IPS-20b (cell line): ENCODE results near the gene PPIH.
"Not testable (repeated sequence)": the region's sequence is repeated elsewhere in the genome, so short reads cannot be mapped to it uniquely, and the experiment has no call there.

Experiments used
- H3K27ac ChIP-seq: one replicate; pipeline ENCODE4 v1.5.1; 2013; ENCODE audit warnings: low read length
- H3K27me3 ChIP-seq: 2 replicates; pipeline ENCODE4 v1.6.1; 2013; ENCODE audit warnings: mild to moderate bottlenecking, low read length, inconsistent platforms; ENCODE audit not compliant: insufficient read depth
- H3K36me3 ChIP-seq: 2 replicates; pipeline ENCODE4 v1.6.1; 2013; ENCODE audit warnings: low read depth, mild to moderate bottlenecking, inconsistent platforms, low read length, moderate library complexity; ENCODE audit not compliant: insufficient read depth
- H3K4me1 ChIP-seq: 2 replicates; pipeline ENCODE4 v1.6.1; 2013; ENCODE audit warnings: mild to moderate bottlenecking, control low read depth, inconsistent platforms, low read length, moderate library complexity; ENCODE audit not compliant: insufficient read depth
- H3K4me3 ChIP-seq: 2 replicates; pipeline ENCODE4 v1.5.1; 2013; ENCODE audit warnings: mild to moderate bottlenecking, low read length, inconsistent platforms
- H3K9ac ChIP-seq: 2 replicates; pipeline ENCODE4 v1.6.1; 2013; ENCODE audit warnings: low read depth, mild to moderate bottlenecking, inconsistent platforms, low read length, moderate library complexity
- H3K9me3 ChIP-seq: 2 replicates; pipeline ENCODE4 v1.6.1; 2013; ENCODE audit warnings: mild to moderate bottlenecking, low read depth, low read length, inconsistent platforms; ENCODE audit not compliant: insufficient read depth

PPIH gene

DNA sequence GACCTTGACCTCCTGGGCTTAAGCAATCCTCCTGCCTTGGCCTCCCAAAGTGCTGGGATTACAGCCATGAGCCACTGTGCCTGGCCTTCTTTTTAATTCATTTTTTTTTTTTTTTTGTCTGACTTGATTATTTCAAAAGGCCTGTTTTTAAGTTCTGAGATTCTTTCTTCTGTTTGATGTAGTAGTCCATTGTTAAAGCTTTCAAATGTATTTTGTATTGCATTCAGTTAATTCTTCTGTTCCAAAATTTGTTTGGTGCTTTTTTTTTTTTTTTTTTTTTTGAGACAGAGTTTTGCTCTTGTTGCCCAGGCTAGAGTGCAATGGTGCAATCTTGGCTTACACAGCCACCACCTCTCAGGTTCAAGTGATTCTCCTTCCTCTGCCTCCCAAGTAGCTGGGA, 56.2 kb downstream of the PPIH start:
- H3K9ac ChIP-seq, H3K4me1 ChIP-seq, H3K9me3 ChIP-seq, H3K27ac ChIP-seq, H3K27me3 ChIP-seq, H3K4me3 ChIP-seq: not testable (repeated sequence)
- peaks cover 28% of the 10 kb centered on the region; the same call in 1 of the 2 replicates for H3K36me3 ChIP-seq

DNA sequence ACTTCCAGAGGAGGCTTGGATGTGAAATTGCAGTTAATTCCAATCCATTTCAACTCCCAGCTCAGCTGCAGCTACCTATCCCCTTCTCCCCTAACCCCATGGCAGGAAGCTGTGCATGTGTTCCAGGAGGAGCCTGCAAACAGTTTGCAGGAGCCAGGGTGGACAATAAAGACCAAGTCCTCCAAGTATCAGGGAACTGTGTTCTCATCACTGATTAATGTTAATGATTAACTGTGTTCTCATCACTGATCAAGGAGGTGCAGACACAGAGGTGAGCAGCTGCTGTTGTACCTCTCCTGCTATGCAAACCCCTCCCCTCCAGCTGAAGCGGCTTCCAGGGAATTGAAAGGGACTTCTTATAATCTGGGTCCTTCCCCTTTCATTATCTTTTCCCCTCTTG, 62.6 kb downstream of the PPIH start:
- H3K9ac ChIP-seq, result no peak overlapping the region
- no peaks in the 10 kb centered on the region for H3K36me3 ChIP-seq
- no peaks in the 10 kb centered on the region for H3K27me3 ChIP-seq
- H3K4me1 ChIP-seq, result no peaks in the 10 kb centered on the region
- H3K4me3 ChIP-seq, result no peak overlapping the region
- no peak overlapping the region for H3K27ac ChIP-seq
- no peaks in the 10 kb centered on the region for H3K9me3 ChIP-seq

DNA sequence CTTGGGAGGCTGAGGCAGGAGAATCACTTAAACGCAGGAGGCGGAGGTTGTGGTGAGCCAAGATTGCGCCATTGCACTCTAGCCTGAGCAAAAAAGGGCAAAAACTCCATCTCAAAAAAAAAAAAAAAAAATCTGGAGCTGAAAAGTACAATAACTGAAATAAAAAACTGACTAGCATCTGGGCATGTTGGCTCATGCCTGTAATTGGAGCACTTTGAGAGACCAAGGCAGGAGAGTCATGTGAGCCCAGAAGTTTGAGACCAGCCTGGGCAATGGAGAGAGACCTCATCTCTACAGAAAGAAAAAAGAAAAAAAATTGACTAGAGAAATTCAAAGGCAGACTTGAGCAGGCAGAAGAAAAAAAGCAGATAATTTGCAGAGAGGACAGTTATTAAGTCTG, 63.7 kb downstream of the PPIH start:
- H3K9ac ChIP-seq, result no peak overlapping the region
- no peaks in the 10 kb centered on the region for H3K9me3 ChIP-seq
- no peaks in the 10 kb centered on the region for H3K4me1 ChIP-seq
- no peaks in the 10 kb centered on the region for H3K36me3 ChIP-seq
- no peaks in the 10 kb centered on the region for H3K27me3 ChIP-seq
- H3K27ac ChIP-seq, result no peak overlapping the region
- no peak overlapping the region for H3K4me3 ChIP-seq

DNA sequence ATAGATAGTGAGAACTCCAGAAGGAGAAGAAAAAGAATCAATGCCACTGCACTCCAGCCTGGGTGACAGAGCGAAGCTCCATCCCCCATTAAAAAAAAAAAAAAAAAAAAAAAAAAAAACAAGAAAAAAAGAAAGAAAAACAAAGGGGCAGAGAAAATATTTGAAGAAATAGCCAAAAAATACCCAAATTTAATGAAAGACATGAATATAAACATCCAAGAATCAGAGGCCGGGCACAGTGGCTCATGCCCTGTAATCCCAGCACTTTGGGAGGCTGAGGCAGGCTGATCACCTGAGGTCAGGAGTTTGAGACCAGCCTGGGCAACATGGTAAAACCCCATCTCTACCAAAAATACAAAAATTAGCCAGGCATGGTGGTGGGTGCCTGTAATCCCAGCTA, 64.2 kb downstream of the PPIH start:
- H3K27ac ChIP-seq, H3K4me3 ChIP-seq: not testable (repeated sequence)

DNA sequence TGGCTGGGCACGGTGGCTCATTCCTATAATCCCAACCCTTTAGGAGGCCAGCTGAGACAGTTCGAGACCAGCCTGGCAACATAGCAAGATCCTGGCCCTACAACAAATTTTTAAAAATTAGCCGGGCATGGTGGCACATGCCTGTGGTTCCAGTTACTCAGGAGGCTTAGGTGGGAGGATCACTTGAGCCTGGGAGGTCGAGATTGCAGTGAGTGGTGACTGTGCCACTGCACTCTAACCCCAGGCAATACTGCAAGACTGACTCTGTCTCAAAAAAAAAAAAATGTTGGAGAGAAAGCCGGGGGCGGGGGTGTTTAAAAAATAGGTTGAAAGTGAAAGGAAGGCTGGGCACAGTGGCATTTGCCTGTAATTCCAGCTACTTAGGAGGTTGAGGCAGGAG, 65.3 kb downstream of the PPIH start:
- no peak overlapping the region for H3K9ac ChIP-seq

More for the DNA sequence above, 64.2 kb downstream of the PPIH start:
- H3K4me1 ChIP-seq, H3K27me3 ChIP-seq, H3K36me3 ChIP-seq, H3K9me3 ChIP-seq, H3K9ac ChIP-seq: not testable (repeated sequence)

DNA sequence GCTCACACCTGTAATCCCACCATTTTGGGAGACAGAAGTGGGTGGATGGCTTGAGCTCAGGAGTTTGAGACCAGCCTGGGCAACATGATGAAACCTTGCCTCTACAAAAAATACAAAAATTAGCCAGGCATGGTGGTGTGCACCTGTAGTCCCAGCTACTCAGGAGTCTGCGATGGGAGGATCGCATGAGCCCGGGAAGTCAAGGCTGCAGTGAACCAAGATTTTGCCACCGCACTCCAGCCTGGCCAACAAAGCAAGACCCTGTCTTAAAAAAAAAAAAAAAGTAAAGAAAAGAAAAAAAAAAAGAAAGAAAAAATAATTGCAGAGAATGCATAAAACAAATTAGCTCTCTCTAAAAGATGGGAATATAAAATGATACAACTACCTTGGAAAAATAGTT, 67.6 kb downstream of the PPIH start:
- not testable (repeated sequence) for H3K9me3 ChIP-seq, H3K4me1 ChIP-seq, H3K27me3 ChIP-seq, H3K9ac ChIP-seq, H3K36me3 ChIP-seq, H3K4me3 ChIP-seq, H3K27ac ChIP-seq

More for the DNA sequence above, 65.3 kb downstream of the PPIH start:
- no peak overlapping the region for H3K27ac ChIP-seq
- no peaks in the 10 kb centered on the region for H3K4me1 ChIP-seq
- H3K36me3 ChIP-seq, result no peaks in the 10 kb centered on the region
- no peak overlapping the region for H3K4me3 ChIP-seq
- no peaks in the 10 kb centered on the region for H3K27me3 ChIP-seq
- H3K9me3 ChIP-seq, result no peaks in the 10 kb centered on the region
